MM.1S (cell line): Measurements from ENCODE around the gene GTF2I.
"Not testable (repeated sequence)": the region's sequence is repeated elsewhere in the genome, so short reads cannot be mapped to it uniquely, and the experiment has no call there.

Source experiments
- EZH2 ChIP-seq: fragments of 300-600 bp; sonication (generic); optimal IDR thresholded peaks from 2 replicates; pipeline ENCODE3; 2017; ENCODE audit warnings: low read depth, mild to moderate bottlenecking, antibody characterized with exemption, low read length, mixed read lengths
- EZH2phosphoT487 ChIP-seq: fragments of 300-600 bp; sonication (generic); IDR thresholded peaks from 2 replicates; pipeline ENCODE4 v1.6.1; 2018; ENCODE audit warnings: antibody characterized with exemption, low read length
- TF ChIP-seq, protein P1 (sequence below): fragments of 300-600 bp; sonication (generic); IDR thresholded peaks from 2 replicates; pipeline ENCODE4 v1.5.1; 2016; ENCODE audit warnings: antibody characterized with exemption, low read length, mixed read lengths

DNA sequence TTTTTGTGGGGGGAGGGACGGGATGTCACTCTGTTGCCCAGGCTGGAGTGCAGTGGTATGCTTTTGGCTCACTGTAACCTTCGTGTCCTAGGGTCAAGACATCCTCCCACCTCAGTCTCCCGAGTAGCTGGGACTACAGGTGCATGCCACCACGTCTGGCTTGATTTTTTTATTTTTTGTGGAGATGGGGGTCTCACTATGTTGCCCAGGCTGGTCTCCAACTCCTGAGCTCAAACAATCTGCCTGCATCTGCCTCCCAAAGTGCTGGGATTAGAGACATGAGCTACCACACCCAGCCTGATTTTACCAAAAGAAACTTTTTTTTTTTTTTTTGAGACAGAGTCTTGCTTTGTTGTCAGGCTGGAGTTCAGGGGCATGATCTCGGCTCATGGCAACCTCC lies 10.0 kb downstream of the GTF2I start:
- TF ChIP-seq, protein P1, sequence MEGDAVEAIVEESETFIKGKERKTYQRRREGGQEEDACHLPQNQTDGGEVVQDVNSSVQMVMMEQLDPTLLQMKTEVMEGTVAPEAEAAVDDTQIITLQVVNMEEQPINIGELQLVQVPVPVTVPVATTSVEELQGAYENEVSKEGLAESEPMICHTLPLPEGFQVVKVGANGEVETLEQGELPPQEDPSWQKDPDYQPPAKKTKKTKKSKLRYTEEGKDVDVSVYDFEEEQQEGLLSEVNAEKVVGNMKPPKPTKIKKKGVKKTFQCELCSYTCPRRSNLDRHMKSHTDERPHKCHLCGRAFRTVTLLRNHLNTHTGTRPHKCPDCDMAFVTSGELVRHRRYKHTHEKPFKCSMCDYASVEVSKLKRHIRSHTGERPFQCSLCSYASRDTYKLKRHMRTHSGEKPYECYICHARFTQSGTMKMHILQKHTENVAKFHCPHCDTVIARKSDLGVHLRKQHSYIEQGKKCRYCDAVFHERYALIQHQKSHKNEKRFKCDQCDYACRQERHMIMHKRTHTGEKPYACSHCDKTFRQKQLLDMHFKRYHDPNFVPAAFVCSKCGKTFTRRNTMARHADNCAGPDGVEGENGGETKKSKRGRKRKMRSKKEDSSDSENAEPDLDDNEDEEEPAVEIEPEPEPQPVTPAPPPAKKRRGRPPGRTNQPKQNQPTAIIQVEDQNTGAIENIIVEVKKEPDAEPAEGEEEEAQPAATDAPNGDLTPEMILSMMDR: not testable (repeated sequence)
- TF ChIP-seq EZH2, EZH2phosphoT487: not testable (repeated sequence)
